Activated T-cell treated with anti-CD3 and anti-CD28 coated beads for 24 hours (primary cell): ENCODE results near the gene CAMK4.

Experiments
- DNase-seq: peaks from one replicate; pipeline ENCODE4 v3.0.0-alpha.2; 2020; ENCODE audit warnings: low read depth

CAMK4 gene

GRCh38 chr5:111493031-111493430 is 268.8 kb downstream of the CAMK4 start:
- no peak for DNase-seq

- no peak for DNase-seq
Observed at GRCh38 chr5:111494355-111494999, 270.3 kb downstream of the CAMK4 start.

DNA sequence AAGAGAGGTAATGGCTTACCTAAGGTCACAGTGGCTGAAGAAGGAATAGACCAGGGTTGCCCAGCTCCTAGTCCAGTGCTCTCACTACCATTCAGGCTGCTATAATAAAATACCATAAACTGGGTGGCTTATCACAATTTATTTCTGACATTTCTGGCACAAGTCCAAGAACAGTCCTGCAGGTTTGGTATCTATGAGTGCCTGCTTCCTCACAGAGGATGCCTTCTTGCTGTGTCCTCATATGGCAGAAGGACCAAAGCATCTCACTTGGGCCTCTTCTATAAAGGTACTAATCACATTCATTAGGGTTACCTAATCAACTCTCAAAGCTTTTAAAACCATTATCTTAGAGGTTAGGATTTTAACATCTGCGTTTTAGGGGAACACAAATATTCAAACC is 271.0 kb downstream of the CAMK4 start:
- DNase-seq: no peak

DNA sequence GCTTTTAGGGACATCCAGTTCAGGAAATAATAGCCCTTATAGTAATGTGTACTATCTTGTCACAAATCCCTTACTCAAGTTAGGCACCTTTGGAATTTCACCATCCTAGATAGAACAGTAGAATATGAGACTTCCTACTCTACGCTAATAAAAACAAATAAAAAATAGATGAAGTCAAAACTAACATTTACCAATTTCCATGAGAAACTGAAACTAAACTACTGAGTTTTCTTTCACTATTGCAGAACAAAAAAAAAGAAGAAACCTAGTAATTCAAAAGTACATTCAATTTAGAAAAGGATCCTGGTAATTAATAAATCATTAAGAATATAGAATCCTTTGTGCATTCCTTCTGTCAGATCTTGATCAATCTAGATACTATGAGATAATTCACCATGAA is 274.2 kb downstream of the CAMK4 start:
- DNase-seq: no peak

- no peak for DNase-seq
Observed at GRCh38 chr5:111502956-111503355, 278.8 kb downstream of the CAMK4 start.

GRCh38 chr5:111505096-111505495 is 280.9 kb downstream of the CAMK4 start:
- DNase-seq: no peak

- no peak for DNase-seq
Observed at GRCh38 chr5:111507276-111507675, 283.1 kb downstream of the CAMK4 start.

GRCh38 chr5:111509119-111509518 is 284.9 kb downstream of the CAMK4 start:
- DNase-seq: no peak

GRCh38 chr5:111511174-111511830 is 287.1 kb downstream of the CAMK4 start:
- no peak for DNase-seq

GRCh38 chr5:111511831-111512374 is 287.7 kb downstream of the CAMK4 start:
- no peak for DNase-seq

- peak; percentile 92 for DNase-seq
Observed at GRCh38 chr5:111512375-111513130, 288.4 kb downstream of the CAMK4 start, which contains the start of gene STARD4. Gene STARD4 (minus strand): TSS chr5:111512535. CDS start chr5:111507433, 5,102 bp downstream.

DNA sequence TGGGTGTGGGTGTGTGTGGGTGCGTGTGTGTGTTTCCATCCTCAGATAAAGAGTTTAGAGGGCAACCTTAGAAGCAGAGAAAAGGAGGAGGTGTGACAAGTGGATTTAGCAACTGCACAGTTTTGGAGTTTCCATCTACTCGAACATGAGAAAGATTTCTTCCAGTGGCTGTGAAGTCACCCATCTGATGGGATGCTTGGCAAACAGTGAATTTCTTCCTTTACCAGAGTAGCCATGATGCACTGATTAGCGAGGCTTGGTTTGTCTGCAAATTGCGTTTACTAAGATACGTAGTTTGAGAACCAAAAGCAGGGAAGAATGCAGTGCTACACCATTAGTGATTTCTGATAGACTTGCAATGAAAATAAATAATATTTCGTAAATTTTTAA is 288.9 kb downstream of the CAMK4 start:
- no peak for DNase-seq

DNA sequence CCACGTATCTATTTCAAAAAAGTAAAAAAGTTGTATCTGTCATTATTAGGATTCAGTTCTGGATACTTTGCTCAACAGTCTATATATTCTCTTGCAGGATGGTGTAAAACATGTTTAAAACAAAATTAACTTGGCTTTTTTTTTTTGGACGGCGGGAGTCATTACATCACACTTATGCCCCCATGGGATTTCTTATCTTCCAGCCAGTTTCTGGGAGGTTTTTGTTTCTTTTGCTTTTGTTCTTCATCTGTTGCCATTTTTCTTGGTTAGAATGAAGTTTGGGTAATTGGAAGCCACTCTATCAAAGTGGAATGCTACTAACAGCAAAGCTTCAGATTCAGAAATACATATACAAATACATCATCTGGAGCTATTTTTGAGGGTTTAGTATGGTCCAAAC is 289.9 kb downstream of the CAMK4 start:
- no peak for DNase-seq

GRCh38 chr5:111517853-111518501 is 293.8 kb downstream of the CAMK4 start:
- no peak for DNase-seq

GRCh38 chr5:111518777-111519176 is 294.6 kb downstream of the CAMK4 start:
- DNase-seq: no peak

GRCh38 chr5:111520908-111521307 is 296.7 kb downstream of the CAMK4 start:
- no peak for DNase-seq

- no peak for DNase-seq
Observed at GRCh38 chr5:111528056-111528455, 303.9 kb downstream of the CAMK4 start.

DNA sequence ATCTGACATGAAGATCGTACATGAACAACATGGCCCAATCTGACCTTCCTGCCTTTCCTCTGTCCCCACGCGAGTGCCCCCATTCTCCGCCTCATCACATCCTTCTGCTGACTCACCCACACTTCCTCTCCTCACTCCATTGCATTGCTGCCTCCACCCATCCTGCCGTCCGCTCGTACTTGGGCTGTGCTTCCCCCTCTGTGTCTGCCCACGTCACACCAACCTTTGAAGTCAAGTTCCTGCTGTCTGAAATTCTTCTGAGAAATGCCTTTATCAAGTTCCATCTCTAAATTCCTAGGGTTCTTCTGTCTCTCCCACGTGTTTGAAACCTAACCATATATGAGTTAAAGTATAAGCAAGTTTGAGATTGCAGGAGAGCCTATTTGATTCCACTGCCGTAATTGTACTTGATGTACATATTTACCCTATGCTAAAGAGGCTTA is 306.1 kb downstream of the CAMK4 start:
- peak; percentile 68 for DNase-seq

GRCh38 chr5:111532886-111533582 is 308.9 kb downstream of the CAMK4 start:
- no peak for DNase-seq

- no peak for DNase-seq
Observed at GRCh38 chr5:111535879-111536549, 311.8 kb downstream of the CAMK4 start.
